ENCODE results near the gene RANBP9. TPM values are rescaled to one million over a fixed set of nuclear protein-coding genes. Genes with fewer than 3 reads are reported as not detected.

Gene RANBP9
- total and polyA plus RNA-seq, 7 experiments from 2014 or later: 2.7 to 56.9 (median 47.9) TPM

DNA sequence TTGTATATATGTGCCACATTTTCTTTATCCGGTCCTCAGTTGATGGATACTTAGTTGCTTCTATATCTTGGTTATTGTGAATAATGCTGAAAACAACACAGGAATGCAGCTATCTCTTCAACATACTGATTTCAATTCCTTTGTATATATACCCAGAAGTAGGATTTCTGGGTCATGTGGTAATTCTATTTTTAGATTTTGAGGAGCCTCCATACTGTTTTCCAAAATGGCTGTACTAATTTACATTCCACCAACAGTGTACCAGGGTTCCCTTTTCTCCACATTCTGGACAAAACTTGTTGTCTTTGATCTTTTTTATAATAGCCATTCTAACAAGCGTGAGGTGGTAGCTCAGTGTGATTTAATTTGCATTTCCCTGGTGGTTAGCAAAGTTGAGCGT is 135.6 kb downstream of the RANBP9 start:
- Mint-ChIP-seq H3K27me3 (no peaks in the 10 kb centered on the region), H3K36me3 (peaks cover 0 to 17% (median 9%) of the 10 kb centered on the region in 5 donors), H3K27ac (peak overlapping the region in 7 of 9 donors; percentile 9 to 95 (median 88)), H3K9me3 (no peaks in the 10 kb centered on the region), H3K4me1 (peaks cover 11 to 44% (median 28%) of the 10 kb centered on the region in 7 donors), H3K4me3 (peak overlapping the region; percentile 39 to 99 (median 72))
- intact Hi-C loops (cut with micrococcal nuclease): loop anchor here in 1 of 2 donors (10.0 kb wide), 2 partner anchors 121 to 489 kb away; no protein-coding TSS in a partner anchor
- peaks cover 5 to 13% of the 10 kb centered on the region in 2 donors for H3K4me1 ChIP-seq (ENCODE audit: control insufficient read depth in 2 of 2, insufficient read depth in 2 of 2, low read length in 2 of 2)
- ChIA-PET CTCF (interaction anchor here (0.7 to 2.1 kb wide), 3 partner anchors 49 to 206 kb away, joined by 3 to 8 read pairs (median 5); no protein-coding TSS in a partner anchor), POLR2A (interaction anchor here (0.6 to 4.6 kb wide), 6 partner anchors 8 to 248 kb away, joined by 3 to 74 read pairs (median 13); partner anchors contain the start of genes NOL7, RANBP9 and TBC1D7)
- no peaks in the 10 kb centered on the region for H3K27me3 ChIP-seq (ENCODE audit: control insufficient read depth in 2 of 2, insufficient read depth in 2 of 2, low read length in 2 of 2)
- H3K9me3 ChIP-seq (ENCODE audit: control insufficient read depth in 2 of 3, low read length in 3 of 3): no peaks in the 10 kb centered on the region
- no peak for DNase-seq
- no peak overlapping the region for H3K4me3 ChIP-seq (ENCODE audit: low read length)
- no peak overlapping the region for H3K27ac ChIP-seq (ENCODE audit: low read depth, low read length)
- no peak for ATAC-seq
- peaks cover 0 to 4% (median 0%) of the 10 kb centered on the region in 3 experiments for H3K36me3 ChIP-seq (ENCODE audit: control insufficient read depth in 2 of 3, insufficient read depth in 3 of 3, low read length in 3 of 3)

DNA sequence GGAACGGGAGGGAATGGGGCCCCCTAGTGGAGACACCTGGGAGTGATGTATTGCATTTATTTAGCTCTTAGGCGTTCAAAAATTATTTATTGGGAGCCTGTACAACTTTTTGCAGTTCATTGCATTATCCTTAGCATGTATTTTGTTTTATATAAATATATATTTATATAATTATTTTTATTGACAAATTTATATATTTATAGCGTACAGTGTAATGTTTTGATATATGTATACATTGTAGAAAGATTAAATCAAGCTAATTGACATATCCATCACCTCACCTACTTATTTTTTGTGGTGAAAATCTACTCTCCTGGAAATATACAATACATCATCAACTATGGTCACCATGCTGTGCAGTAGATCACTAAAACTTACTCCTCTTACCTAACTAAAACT is 136.3 kb downstream of the RANBP9 start:
- H3K4me1 Mint-ChIP-seq: peaks cover 10 to 44% (median 28%) of the 10 kb centered on the region in 7 donors
- ChIA-PET POLR2A (interaction anchor here (0.6 to 4.6 kb wide), 19 partner anchors 9 to 247 kb away, joined by 3 to 74 read pairs (median 4); partner anchors contain the start of genes GFOD1, NOL7, RANBP9 and TBC1D7), CTCF (interaction anchor here (0.6 to 2.1 kb wide), 17 partner anchors 19 to 247 kb away, joined by 3 to 26 read pairs (median 5); partner anchors contain the start of genes NOL7, RANBP9 and TBC1D7)
- intact Hi-C loops (cut with micrococcal nuclease): loop anchor here (1.0 to 10.0 kb wide), 7 partner anchors 121 to 489 kb away; partner anchors contain the start of gene TBC1D7 (in 1 of the 2)
- peaks cover 0 to 4% (median 0%) of the 10 kb centered on the region in 3 experiments for H3K36me3 ChIP-seq (ENCODE audit: control insufficient read depth in 2 of 3, insufficient read depth in 3 of 3, low read length in 3 of 3)
- H3K27me3 Mint-ChIP-seq: no peaks in the 10 kb centered on the region
- ATAC-seq (no peak), DNase-seq (no peak)
- H3K9me3 ChIP-seq (ENCODE audit: control insufficient read depth in 2 of 3, low read length in 3 of 3): no peaks in the 10 kb centered on the region
- peak overlapping the region; percentile 80 for H3K27ac ChIP-seq (ENCODE audit: low read depth, low read length)
- H3K4me3 ChIP-seq (ENCODE audit: low read length): peak overlapping the region; percentile 93
- peak overlapping the region; percentile 88 to 99 (median 95) for H3K27ac Mint-ChIP-seq
- H3K4me3 Mint-ChIP-seq: peak overlapping the region; percentile 88 to 99 (median 95)
- peaks cover 0 to 11% (median 7%) of the 10 kb centered on the region in 5 donors for H3K36me3 Mint-ChIP-seq
- H3K4me1 ChIP-seq (ENCODE audit: control insufficient read depth in 2 of 2, insufficient read depth in 2 of 2, low read length in 2 of 2): peaks cover 5 to 13% of the 10 kb centered on the region in 2 donors
- H3K9me3 Mint-ChIP-seq: no peaks in the 10 kb centered on the region
- H3K27me3 ChIP-seq (ENCODE audit: control insufficient read depth in 2 of 2, insufficient read depth in 2 of 2, low read length in 2 of 2): no peaks in the 10 kb centered on the region

DNA sequence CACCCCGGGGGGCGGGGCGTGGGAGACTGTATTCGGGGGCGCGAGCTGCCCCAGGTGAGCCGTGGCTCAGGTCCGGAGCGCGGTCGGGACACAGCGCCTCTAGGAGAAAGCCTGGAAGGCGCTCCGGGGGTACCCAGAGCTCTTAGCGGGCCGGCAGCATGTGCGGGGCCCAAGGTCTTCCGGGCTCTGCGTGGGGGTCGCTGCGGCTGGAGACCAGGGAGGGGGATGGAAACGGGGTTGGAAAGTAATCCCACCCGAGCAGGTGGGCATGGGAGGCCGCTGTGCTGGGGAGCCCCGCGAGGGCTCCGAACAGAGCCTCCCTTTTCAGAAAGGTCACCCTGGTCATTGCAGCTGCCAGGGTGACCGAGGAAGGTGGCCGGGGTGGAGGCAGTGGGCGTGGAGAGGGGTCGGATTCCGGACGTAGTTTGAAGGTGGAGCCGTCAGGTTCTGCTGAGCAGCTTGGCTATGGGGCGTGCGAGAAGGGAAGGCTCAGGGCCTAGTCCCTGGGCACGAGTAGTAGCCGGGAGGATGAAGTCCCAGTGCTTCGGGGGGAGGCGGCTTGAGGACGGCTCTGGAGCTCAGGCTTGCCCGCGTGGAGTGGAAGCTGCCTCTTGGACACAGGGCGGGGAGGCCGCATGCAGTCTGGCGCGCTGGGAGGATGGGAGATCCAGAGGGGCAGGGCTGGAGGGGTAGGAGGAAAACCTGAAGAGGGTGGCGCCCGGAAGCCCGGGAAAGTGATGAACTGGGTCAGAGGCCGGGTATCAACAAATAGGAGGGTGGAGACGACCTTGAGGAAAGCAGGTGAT is 136.9 kb downstream of the RANBP9 start, which contains the start of gene SIRT5:
Gene SIRT5 (plus strand): TSS at position 31 of the 806 bp plus-strand sequence. CDS start 9,510 bp downstream, outside the sequence.
- Mint-ChIP-seq H3K27me3 (no peaks in the 10 kb centered on the region), H3K36me3 (peaks cover 0 to 8% (median under 1%) of the 10 kb centered on the region in 5 donors), H3K4me1 (peaks cover 10 to 44% (median 28%) of the 10 kb centered on the region in 7 donors), H3K9me3 (no peaks in the 10 kb centered on the region), H3K27ac (peak within 1 kb of the TSS; percentile 88 to 99 (median 95)), H3K4me3 (peak within 1 kb of the TSS; percentile 88 to 99 (median 95))
- Histone ChIP-seq H3K4me1 (ENCODE audit: control insufficient read depth in 2 of 2, insufficient read depth in 2 of 2, low read length in 2 of 2) (peaks cover 5 to 13% of the 10 kb centered on the region in 2 donors), H3K27ac (ENCODE audit: low read depth, low read length) (peak within 1 kb of the TSS; percentile 80), H3K9me3 (ENCODE audit: control insufficient read depth in 2 of 3, low read length in 3 of 3) (no peaks in the 10 kb centered on the region), H3K4me3 (ENCODE audit: low read length) (peak within 1 kb of the TSS; percentile 93), H3K27me3 (ENCODE audit: control insufficient read depth in 2 of 2, insufficient read depth in 2 of 2, low read length in 2 of 2) (no peaks in the 10 kb centered on the region), H3K36me3 (ENCODE audit: control insufficient read depth in 2 of 3, insufficient read depth in 3 of 3, low read length in 3 of 3) (peaks cover 0 to 4% (median 0%) of the 10 kb centered on the region in 3 experiments)
- DNase-seq: peak; percentile 53 to 79 (median 75)
- ATAC-seq: peak; percentile 77
- ChIA-PET CTCF (interaction anchor here (0.6 to 2.1 kb wide), 27 partner anchors 9 to 246 kb away, joined by 3 to 26 read pairs (median 4); partner anchors contain the start of genes NOL7, RANBP9 and TBC1D7), POLR2A (interaction anchor here (0.5 to 4.6 kb wide), 24 partner anchors 11 to 1058 kb away, joined by 3 to 74 read pairs (median 4); partner anchors contain the start of genes GFOD1, NOL7, RANBP9 and TBC1D7)
- intact Hi-C loops (cut with micrococcal nuclease): loop anchor here (1.0 to 10.0 kb wide), 19 partner anchors 41 to 543 kb away; partner anchors contain the start of genes GFOD1 (in 2 of the 2), MCUR1 (in 2 of the 2), NOL7 (in 2 of the 2) and TBC1D7 (in 2 of the 2)

DNA sequence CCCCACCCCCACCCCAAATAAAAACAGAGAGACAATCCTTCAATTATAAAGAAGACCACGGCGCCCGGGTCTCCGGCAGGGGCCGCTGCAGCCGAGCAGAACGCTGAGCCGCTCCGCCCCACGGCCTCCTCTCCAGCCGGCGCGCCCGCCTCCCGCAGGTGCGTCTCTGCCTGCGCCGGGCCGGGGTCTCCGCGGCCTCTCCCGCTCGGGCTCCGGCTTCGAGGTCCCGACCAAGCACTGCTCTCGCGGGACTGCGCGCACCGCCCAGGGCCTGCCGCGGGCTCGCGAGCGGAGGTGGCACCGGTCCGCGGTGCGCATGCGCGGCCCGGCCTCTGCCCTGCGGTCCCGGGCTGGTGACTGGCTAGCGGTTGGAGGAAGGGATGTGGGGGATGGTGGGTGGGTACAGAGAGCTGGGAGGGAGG is 137.5 kb downstream of the RANBP9 start:
- H3K4me3 Mint-ChIP-seq: peak overlapping the region; percentile 88 to 99 (median 95)
- H3K36me3 Mint-ChIP-seq: peaks cover 0 to 8% (median 0%) of the 10 kb centered on the region in 5 donors
- no peaks in the 10 kb centered on the region for H3K27me3 Mint-ChIP-seq
- Histone ChIP-seq H3K9me3 (ENCODE audit: control insufficient read depth in 2 of 3, low read length in 3 of 3) (no peaks in the 10 kb centered on the region), H3K27me3 (ENCODE audit: control insufficient read depth in 2 of 2, insufficient read depth in 2 of 2, low read length in 2 of 2) (no peaks in the 10 kb centered on the region), H3K4me1 (ENCODE audit: control insufficient read depth in 2 of 2, insufficient read depth in 2 of 2, low read length in 2 of 2) (peaks cover 5 to 13% of the 10 kb centered on the region in 2 donors), H3K4me3 (ENCODE audit: low read length) (peak overlapping the region; percentile 93), H3K36me3 (ENCODE audit: control insufficient read depth in 2 of 3, insufficient read depth in 3 of 3, low read length in 3 of 3) (peaks cover 0 to 4% (median 0%) of the 10 kb centered on the region in 3 experiments), H3K27ac (ENCODE audit: low read depth, low read length) (peak overlapping the region; percentile 80)
- ChIA-PET POLR2A (interaction anchor here (0.7 to 4.6 kb wide), 20 partner anchors 10 to 250 kb away, joined by 3 to 74 read pairs (median 4); partner anchors contain the start of genes GFOD1, NOL7, RANBP9 and TBC1D7), CTCF (interaction anchor here (0.6 to 2.1 kb wide), 22 partner anchors 9 to 241 kb away, joined by 3 to 26 read pairs (median 4); partner anchors contain the start of genes NOL7 and RANBP9)
- ATAC-seq (peak; percentile 89), DNase-seq (peak; percentile 91 to 96 (median 94))
- no peaks in the 10 kb centered on the region for H3K9me3 Mint-ChIP-seq
- peaks cover 10 to 44% (median 28%) of the 10 kb centered on the region in 7 donors for H3K4me1 Mint-ChIP-seq
- peak overlapping the region; percentile 88 to 99 (median 95) for H3K27ac Mint-ChIP-seq
- intact Hi-C loops (cut with micrococcal nuclease): loop anchor here (1.0 to 10.0 kb wide), 16 partner anchors 41 to 543 kb away; partner anchors contain the start of genes GFOD1 (in 2 of the 2), MCUR1 (in 2 of the 2), NOL7 (in 2 of the 2) and CD83 (in 1 of the 2)

DNA sequence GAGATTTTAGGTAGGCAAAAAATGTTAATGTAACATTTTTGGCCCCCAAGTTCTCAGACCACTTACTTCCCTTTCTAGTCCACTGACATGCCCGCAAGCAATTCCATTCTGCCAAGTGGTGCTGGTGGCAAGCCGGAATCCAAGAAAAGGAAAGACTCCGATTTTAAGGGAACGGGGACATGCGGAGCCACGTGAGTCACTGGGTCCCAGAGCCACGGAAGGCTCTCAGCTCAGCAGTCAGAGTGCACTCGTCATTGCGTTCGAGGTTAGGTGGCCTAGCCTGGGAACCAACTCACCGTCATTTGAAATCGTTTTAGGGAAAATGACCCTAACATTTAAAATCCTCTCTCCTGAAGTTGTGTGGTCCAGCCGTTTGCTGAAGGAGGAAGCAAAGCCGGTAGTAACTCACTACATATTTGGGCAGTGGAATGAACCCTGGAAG is 137.9 kb downstream of the RANBP9 start:
- DNase-seq: peak in 1 of 9 donors; percentile 3
- peaks cover 0 to 4% (median 0%) of the 10 kb centered on the region in 3 experiments for H3K36me3 ChIP-seq (ENCODE audit: control insufficient read depth in 2 of 3, insufficient read depth in 3 of 3, low read length in 3 of 3)
- ChIA-PET CTCF (interaction anchor here (1.0 to 2.1 kb wide), 7 partner anchors 36 to 241 kb away, joined by 3 to 8 read pairs (median 4); no protein-coding TSS in a partner anchor), POLR2A (interaction anchor here (1.6 to 4.6 kb wide), 5 partner anchors 20 to 245 kb away, joined by 5 to 74 read pairs (median 20); partner anchors contain the start of genes GFOD1, NOL7, RANBP9 and TBC1D7)
- intact Hi-C loops (cut with micrococcal nuclease): loop anchor here (1.0 to 10.0 kb wide), 16 partner anchors 42 to 544 kb away; partner anchors contain the start of genes GFOD1 (in 2 of the 2), MCUR1 (in 2 of the 2), NOL7 (in 2 of the 2) and CD83 (in 1 of the 2)
- H3K36me3 Mint-ChIP-seq: peaks cover 0 to 5% (median 0%) of the 10 kb centered on the region in 5 donors
- peak overlapping the region; percentile 75 to 95 (median 87) for H3K27ac Mint-ChIP-seq
- H3K4me3 ChIP-seq (ENCODE audit: low read length): peak overlapping the region; percentile 50
- peaks cover 0 to 3% (median 0%) of the 10 kb centered on the region in 5 donors for H3K27me3 Mint-ChIP-seq
- peak overlapping the region; percentile 80 for H3K27ac ChIP-seq (ENCODE audit: low read depth, low read length)
- peaks cover 5 to 13% of the 10 kb centered on the region in 2 donors for H3K4me1 ChIP-seq (ENCODE audit: control insufficient read depth in 2 of 2, insufficient read depth in 2 of 2, low read length in 2 of 2)
- no peaks in the 10 kb centered on the region for H3K9me3 Mint-ChIP-seq
- H3K4me1 Mint-ChIP-seq: peaks cover 10 to 44% (median 28%) of the 10 kb centered on the region in 7 donors
- H3K4me3 Mint-ChIP-seq: peak overlapping the region; percentile 70 to 99 (median 88)
- no peak for ATAC-seq
- H3K9me3 ChIP-seq (ENCODE audit: control insufficient read depth in 2 of 3, low read length in 3 of 3): no peaks in the 10 kb centered on the region
- H3K27me3 ChIP-seq (ENCODE audit: control insufficient read depth in 2 of 2, insufficient read depth in 2 of 2, low read length in 2 of 2): no peaks in the 10 kb centered on the region
